Midbrain (tissue), 1 donor: ENCODE results near the gene GPALPP1.
"Not testable (repeated sequence)": the region's sequence is repeated elsewhere in the genome, so short reads cannot be mapped to it uniquely, and the experiment has no call there.

Experiments used
- DNase-seq: peaks from one replicate; lab custom pipeline; 2025; lab: John Stamatoyannopoulos, UW

The GPALPP1 gene

DNA sequence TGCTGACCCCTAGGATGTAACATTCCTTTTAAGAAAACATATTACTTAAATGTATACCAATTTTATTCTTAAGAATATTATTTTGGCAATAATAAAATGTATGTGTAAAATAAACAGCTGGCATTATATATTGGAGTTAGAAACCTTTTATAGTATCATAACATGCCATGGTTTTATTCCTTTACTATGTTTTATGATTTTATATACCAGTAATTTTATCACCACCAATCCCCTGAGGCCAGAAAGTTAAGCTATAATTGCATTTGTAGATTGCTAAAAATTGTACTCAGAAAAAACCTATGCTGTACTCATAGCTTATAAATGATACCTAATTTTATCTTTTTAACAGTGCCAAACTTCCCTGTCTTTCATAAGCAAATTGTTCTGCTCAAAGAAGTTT is 17.9 kb downstream of the GPALPP1 start:
- DNase-seq = no peak

GRCh38 chr13:45007823-45008222 is 18.5 kb downstream of the GPALPP1 start:
- DNase-seq = no peak

DNA sequence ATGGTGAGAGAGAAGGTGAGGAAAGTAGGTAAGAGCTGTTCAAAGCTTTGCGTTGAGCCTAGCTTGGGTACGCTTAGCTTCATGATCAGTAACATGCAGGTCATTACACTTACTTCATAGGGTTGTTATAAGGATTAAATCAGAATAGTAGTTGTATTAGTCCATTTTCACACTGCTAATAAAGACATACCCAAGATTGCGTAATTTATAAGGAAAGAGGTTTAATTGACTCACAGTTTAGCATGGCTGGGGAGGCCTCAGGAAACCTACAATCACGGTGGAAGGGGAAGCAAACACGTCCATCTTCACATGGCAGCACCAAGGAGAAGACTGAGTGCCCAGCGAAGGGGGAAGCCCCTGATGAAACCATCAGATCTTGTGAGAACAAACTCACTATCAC is 21.9 kb downstream of the GPALPP1 start:
- no peak for DNase-seq

- DNase-seq = no peak
Observed at GRCh38 chr13:45015300-45015699, 26.0 kb downstream of the GPALPP1 start.

GRCh38 chr13:45016792-45017425 is 27.6 kb downstream of the GPALPP1 start:
- DNase-seq = no peak

GRCh38 chr13:45019981-45020380 is 30.6 kb downstream of the GPALPP1 start:
- not testable (repeated sequence) for DNase-seq

GRCh38 chr13:45021250-45021649 is 31.9 kb downstream of the GPALPP1 start:
- DNase-seq = no peak

- no peak for DNase-seq
Observed at GRCh38 chr13:45024847-45025246, 35.5 kb downstream of the GPALPP1 start.

- no peak for DNase-seq
Observed at GRCh38 chr13:45034342-45034741, 45.0 kb downstream of the GPALPP1 start.

GRCh38 chr13:45036206-45036605 is 46.9 kb downstream of the GPALPP1 start:
- DNase-seq = no peak

- DNase-seq = no peak
Observed at GRCh38 chr13:45040173-45040572, 50.8 kb downstream of the GPALPP1 start.

- DNase-seq = no peak
Observed at GRCh38 chr13:45040622-45041021, 51.3 kb downstream of the GPALPP1 start.

- no peak for DNase-seq
Observed at GRCh38 chr13:45042539-45042938, 53.2 kb downstream of the GPALPP1 start.

DNA sequence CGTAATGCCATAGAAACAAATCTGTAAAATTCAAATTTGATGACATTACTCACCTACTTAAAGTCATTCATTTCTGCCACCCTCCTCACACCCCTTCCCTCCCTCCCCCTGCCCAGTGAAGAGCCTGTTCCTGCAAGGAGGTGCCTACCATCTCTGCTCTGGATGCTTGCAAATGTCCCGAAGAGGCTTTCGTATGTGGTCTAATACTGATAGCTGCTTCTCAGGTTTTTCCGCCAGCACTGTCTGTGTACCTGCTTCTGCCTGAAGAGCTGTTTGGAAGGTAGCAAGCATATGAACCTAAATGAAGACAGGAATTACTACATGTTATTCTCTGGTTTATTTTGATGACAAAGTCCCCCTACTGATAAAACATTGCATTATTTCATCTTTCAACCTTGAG is 57.1 kb downstream of the GPALPP1 start:
- no peak for DNase-seq

- DNase-seq = peak; percentile 84
Observed at GRCh38 chr13:45047394-45048310, 58.3 kb downstream of the GPALPP1 start.

DNA sequence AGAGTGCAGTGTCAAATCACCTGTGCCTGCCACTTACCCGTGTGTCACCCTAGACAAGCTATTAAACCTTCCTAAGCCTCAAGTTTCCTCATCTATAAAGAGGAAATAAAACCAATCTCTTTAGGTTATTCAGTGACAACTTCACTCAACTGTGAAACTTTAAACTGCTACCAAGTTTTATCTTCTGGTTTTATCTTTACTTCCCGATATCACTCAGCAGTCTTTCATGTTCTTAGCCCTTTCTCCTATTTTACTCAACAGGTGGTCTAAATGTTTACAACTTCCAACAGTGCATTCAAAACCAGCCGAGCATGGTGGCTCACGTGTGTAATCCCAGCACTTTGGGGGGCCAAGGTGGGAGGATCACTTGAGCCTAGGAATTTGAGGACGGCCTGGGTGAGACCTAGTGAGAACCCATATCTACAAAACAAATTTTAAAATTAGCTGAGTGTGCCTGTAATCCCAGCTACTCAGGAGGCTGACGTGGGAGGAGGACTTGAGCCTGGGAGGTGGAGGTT is 59.6 kb downstream of the GPALPP1 start:
- no peak for DNase-seq

- no peak for DNase-seq
Observed at GRCh38 chr13:45049478-45049877, 60.1 kb downstream of the GPALPP1 start.

GRCh38 chr13:45051315-45051714 is 62.0 kb downstream of the GPALPP1 start:
- no peak for DNase-seq

- no peak for DNase-seq
Observed at GRCh38 chr13:45055198-45055901, 66.0 kb downstream of the GPALPP1 start.

DNA sequence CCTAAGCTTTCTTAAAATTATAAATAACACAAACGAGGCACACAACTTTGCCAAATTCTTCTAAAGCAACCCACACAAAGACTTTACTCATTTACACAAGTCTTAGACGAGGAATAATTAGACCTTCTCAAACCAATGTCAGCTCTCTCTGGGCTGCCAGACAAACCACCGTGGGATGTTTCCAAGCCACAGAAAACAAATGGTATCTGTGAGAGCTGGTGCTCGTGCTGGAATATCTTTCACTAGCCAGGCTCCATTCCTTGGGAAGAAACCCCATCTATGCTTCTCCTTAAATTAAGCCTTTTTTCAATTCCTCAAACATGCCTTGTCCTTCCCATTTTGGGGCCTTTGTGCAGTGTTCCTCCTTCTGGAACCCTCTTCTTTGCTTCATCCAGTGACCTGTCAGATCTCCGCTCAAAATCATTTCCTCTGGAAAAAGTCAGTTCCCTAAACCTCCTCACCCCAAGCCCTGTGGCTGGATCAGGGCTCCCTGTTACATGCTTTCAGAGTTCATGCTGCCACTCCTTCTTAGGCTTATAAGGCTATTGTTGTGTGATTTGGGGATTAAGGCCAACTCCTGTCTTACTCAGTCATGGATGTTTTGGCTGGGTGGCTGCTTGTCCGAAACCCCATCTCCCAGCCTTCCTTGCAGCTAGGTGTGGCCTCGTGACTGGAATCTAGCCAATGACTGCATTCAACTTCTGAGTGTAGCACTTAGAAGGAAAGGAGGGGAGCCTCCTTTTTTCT is 66.7 kb downstream of the GPALPP1 start:
- DNase-seq = no peak

DNA sequence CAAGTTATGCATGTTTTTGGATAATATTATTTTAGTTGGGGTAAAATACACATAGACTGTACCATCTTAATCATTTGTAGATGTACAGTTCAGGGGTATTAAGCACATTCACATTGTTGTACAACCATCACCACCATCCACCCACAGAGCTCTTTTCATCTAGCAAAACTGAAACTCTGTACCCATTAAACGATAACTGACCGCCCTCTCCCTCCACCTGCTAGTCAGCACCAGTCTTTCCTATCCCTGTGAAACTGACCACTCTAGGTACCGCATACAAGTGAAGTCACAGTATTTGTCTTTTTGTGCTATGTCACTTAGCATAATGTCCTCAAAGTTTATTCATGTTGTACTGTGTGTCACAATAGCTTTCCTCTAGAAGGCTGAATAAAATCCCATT is 70.7 kb downstream of the GPALPP1 start:
- DNase-seq = no peak
